ENCODE measurements around the gene PLA2G15. TPM values are rescaled to one million over a fixed set of nuclear protein-coding genes. Genes with fewer than 3 reads are reported as not detected.

The PLA2G15 gene
- total and polyA plus RNA-seq, 2 of the 13 experiments (the other 11 are each of a cell fraction or from before 2014, with no cell fraction given) = 14.4 to 23.7 TPM

GRCh38 chr16:68257906-68258800, 13.0 kb downstream of the PLA2G15 start (continued):
- peak; percentile 40; the same call in 1 of the 2 replicates for TF ChIP-seq TAF1 (CRISPR knock-in tag; IDR thresholded peaks at IDR 0.05)
- TF ChIP-seq ZNF615 (CRISPR knock-in tag; IDR thresholded peaks at IDR 0.05; ENCODE audit: borderline replicate concordance) = no peak
- peak; percentile 92 for TF ChIP-seq ZNF331 (CRISPR knock-in tag; IDR thresholded peaks at IDR 0.05)
- no peak for TF ChIP-seq RBAK (CRISPR knock-in tag; IDR thresholded peaks at IDR 0.05)
- TF ChIP-seq CBX5 (CRISPR knock-in tag; IDR thresholded peaks at IDR 0.05; ENCODE audit: borderline replicate concordance) = peak; percentile 62; the same call in 1 of the 2 replicates
- peak; percentile 82; the same call in 1 of the 2 replicates for TF ChIP-seq ZNF430 (CRISPR knock-in tag; IDR thresholded peaks at IDR 0.05)
- TF ChIP-seq NFYC (CRISPR knock-in tag; IDR thresholded peaks at IDR 0.05) = peak; percentile 47; the same call in 1 of the 2 replicates
- 0 out of 2 replicates have a peak, but pooled peaks have one; percentile 29 for TF ChIP-seq ZNF362 (CRISPR knock-in tag; IDR thresholded peaks at IDR 0.05; ENCODE audit: borderline replicate concordance)
- TF ChIP-seq SOX5 (CRISPR knock-in tag; IDR thresholded peaks at IDR 0.05; ENCODE audit: borderline replicate concordance) = peak; percentile 86
- TF ChIP-seq WIZ (CRISPR knock-in tag; IDR thresholded peaks at IDR 0.05) = 0 out of 2 replicates have a peak, but pooled peaks have one; percentile 9
- 0 out of 2 replicates have a peak, but pooled peaks have one; percentile 35 for TF ChIP-seq ZKSCAN5 (CRISPR knock-in tag; IDR thresholded peaks at IDR 0.05)
- TF ChIP-seq ZNF713 (CRISPR knock-in tag; IDR thresholded peaks at IDR 0.05) = 0 out of 2 replicates have a peak, but pooled peaks have one; percentile 91
- 0 out of 2 replicates have a peak, but pooled peaks have one; percentile 26 for TF ChIP-seq SETDB1 (CRISPR knock-in tag; IDR thresholded peaks at IDR 0.05; ENCODE audit: borderline replicate concordance)
- TF ChIP-seq ZNF207 (IDR thresholded peaks at IDR 0.05; ENCODE audit: borderline replicate concordance) = no peak
- peak; percentile 81 for TF ChIP-seq PRDM15 (CRISPR knock-in tag; IDR thresholded peaks at IDR 0.05)
- peak; percentile 80; the same call in 1 of the 2 replicates for TF ChIP-seq ZSCAN21 (CRISPR knock-in tag; IDR thresholded peaks at IDR 0.05; ENCODE audit: borderline replicate concordance)
- peak; percentile 48 for TF ChIP-seq MIER2 (CRISPR knock-in tag; IDR thresholded peaks at IDR 0.05)
- TF ChIP-seq ZBTB2 (CRISPR knock-in tag; IDR thresholded peaks at IDR 0.05; ENCODE audit: low read depth) = 0 out of 2 replicates have a peak, but pooled peaks have one; percentile 20
- TF ChIP-seq ZNF558 (CRISPR knock-in tag; IDR thresholded peaks at IDR 0.05; ENCODE audit: borderline replicate concordance) = peak; percentile 62; the same call in 1 of the 2 replicates
- peak; percentile 23; the same call in 1 of the 2 replicates for TF ChIP-seq ZNF337 (CRISPR knock-in tag; IDR thresholded peaks at IDR 0.05; ENCODE audit: borderline replicate concordance, low read depth)
- peak; percentile 95; the same call in 1 of the 2 replicates for TF ChIP-seq TBX2 (CRISPR knock-in tag; IDR thresholded peaks at IDR 0.05; ENCODE audit: borderline replicate concordance)
- peak; percentile 43 for TF ChIP-seq YY1 (IDR thresholded peaks at IDR 0.05; ENCODE audit: insufficient read depth, insufficient replicate concordance, low read depth, low read length)

Data from HepG2 (cell line).